Measurements from ENCODE around the gene MSH3.
"Not testable (repeated sequence)": the region's sequence is repeated elsewhere in the genome, so short reads cannot be mapped to it uniquely, and the experiment has no call there.

MSH3 gene

GRCh38 chr5:80874162-80874561 lies 219.7 kb downstream of the MSH3 start:
- in situ Hi-C loops (cut with HindIII; ENCODE audit: low sequenced_read_pairs): no loop called here
- no peak for TF ChIP-seq CTCF (IDR thresholded peaks at IDR 0.05; ENCODE audit: low read depth, low read length)
- no peak for DNase-seq (ENCODE audit: low read depth, low spot score)
- H3K4me3 ChIP-seq (ENCODE audit: low read depth, low read length): no peak overlapping the region

GRCh38 chr5:80877592-80877991 lies 223.1 kb downstream of the MSH3 start:
- no peak overlapping the region for H3K4me3 ChIP-seq (ENCODE audit: low read depth, low read length)
- no peak for TF ChIP-seq CTCF (IDR thresholded peaks at IDR 0.05; ENCODE audit: low read depth, low read length)
- no peak for DNase-seq (ENCODE audit: low read depth, low spot score)
- in situ Hi-C loops (cut with HindIII; ENCODE audit: low sequenced_read_pairs): no loop called here

GRCh38 chr5:80881726-80882125 lies 227.3 kb downstream of the MSH3 start:
- DNase-seq (ENCODE audit: low read depth, low spot score): no peak
- H3K4me3 ChIP-seq (ENCODE audit: low read depth, low read length): no peak overlapping the region
- no peak for TF ChIP-seq CTCF (IDR thresholded peaks at IDR 0.05; ENCODE audit: low read depth, low read length)
- in situ Hi-C loops (cut with HindIII; ENCODE audit: low sequenced_read_pairs): no loop called here

- DNase-seq (ENCODE audit: low read depth, low spot score); H3K4me3 ChIP-seq (ENCODE audit: low read depth, low read length); in situ Hi-C loops (cut with HindIII; ENCODE audit: low sequenced_read_pairs): not testable (repeated sequence)
These were observed 228.9 kb downstream of the MSH3 start for GRCh38 chr5:80883390-80883789.

- in situ Hi-C loops (cut with HindIII; ENCODE audit: low sequenced_read_pairs): no loop called here
- no peak overlapping the region for H3K4me3 ChIP-seq (ENCODE audit: low read depth, low read length)
- TF ChIP-seq CTCF (IDR thresholded peaks at IDR 0.05; ENCODE audit: low read depth, low read length): no peak
- DNase-seq (ENCODE audit: low read depth, low spot score): no peak
These were observed 229.8 kb downstream of the MSH3 start for GRCh38 chr5:80884086-80884813.

GRCh38 chr5:80884929-80885328 lies 230.5 kb downstream of the MSH3 start:
- no peak for DNase-seq (ENCODE audit: low read depth, low spot score)
- in situ Hi-C loops (cut with HindIII; ENCODE audit: low sequenced_read_pairs): no loop called here
- no peak for TF ChIP-seq CTCF (IDR thresholded peaks at IDR 0.05; ENCODE audit: low read depth, low read length)
- H3K4me3 ChIP-seq (ENCODE audit: low read depth, low read length): no peak overlapping the region

GRCh38 chr5:80885396-80886000 lies 231.0 kb downstream of the MSH3 start:
- no peak overlapping the region for H3K4me3 ChIP-seq (ENCODE audit: low read depth, low read length)
- DNase-seq (ENCODE audit: low read depth, low spot score): no peak
- in situ Hi-C loops (cut with HindIII; ENCODE audit: low sequenced_read_pairs): no loop called here
- TF ChIP-seq CTCF (IDR thresholded peaks at IDR 0.05; ENCODE audit: low read depth, low read length): no peak
